HG03097 (cell line): ENCODE measurements around the gene RPL18A.
"Not testable (repeated sequence)": the region's sequence is repeated elsewhere in the genome, so short reads cannot be mapped to it uniquely, and the experiment has no call there.

ENCODE experiments used
- ATAC-seq: cut with Tn5 transposase; IDR thresholded peaks from one replicate; pipeline ENCODE4 v1.9.1; 2021; ENCODE audit not compliant: unreplicated experiment, low FRiP score

The RPL18A gene

DNA sequence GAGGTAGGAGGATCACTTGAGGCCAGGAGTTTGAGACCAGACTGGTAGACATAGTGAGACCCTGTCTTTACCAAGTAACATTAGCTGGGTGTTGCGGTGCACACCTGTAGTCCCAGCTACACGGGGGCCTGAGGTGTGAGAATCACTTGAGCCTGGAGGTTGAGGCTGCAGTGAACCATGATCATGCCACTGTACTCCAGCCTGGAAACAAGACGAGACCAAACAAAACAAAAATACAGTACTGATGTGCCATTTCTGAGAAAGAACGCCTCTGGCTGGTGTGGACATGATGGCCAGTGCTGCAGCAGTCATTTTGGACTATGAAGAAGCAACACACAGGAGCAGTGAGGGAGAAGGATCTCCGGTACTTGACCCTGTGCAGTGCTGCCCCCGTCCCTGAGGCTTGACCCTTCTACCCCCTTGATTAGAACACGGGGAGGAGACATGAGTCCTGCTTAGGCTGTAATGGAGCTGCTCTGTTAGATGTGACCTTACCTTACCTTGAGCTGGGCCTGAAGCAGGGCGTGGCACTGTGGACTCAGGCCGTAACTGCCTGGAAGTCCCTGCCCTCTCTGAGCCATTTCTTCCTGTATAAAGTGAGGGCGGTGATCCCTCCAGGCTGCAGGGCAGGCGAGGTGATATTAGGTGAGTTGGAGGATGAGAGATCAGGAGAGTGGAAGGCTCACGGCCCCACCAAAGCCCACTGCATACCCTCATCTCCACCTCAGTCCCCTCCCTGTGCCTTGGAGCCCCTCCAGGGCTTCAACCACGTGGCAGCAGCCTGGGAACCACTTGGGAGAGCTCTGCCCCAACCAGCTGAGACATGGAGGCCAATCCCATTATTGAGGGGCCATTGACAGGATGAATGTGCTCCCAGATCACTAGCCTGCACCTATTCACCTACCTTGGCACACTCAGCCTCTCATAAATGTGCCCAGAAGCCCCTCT lies 5.9 kb downstream of the RPL18A start:
- ATAC-seq, result no peak

DNA sequence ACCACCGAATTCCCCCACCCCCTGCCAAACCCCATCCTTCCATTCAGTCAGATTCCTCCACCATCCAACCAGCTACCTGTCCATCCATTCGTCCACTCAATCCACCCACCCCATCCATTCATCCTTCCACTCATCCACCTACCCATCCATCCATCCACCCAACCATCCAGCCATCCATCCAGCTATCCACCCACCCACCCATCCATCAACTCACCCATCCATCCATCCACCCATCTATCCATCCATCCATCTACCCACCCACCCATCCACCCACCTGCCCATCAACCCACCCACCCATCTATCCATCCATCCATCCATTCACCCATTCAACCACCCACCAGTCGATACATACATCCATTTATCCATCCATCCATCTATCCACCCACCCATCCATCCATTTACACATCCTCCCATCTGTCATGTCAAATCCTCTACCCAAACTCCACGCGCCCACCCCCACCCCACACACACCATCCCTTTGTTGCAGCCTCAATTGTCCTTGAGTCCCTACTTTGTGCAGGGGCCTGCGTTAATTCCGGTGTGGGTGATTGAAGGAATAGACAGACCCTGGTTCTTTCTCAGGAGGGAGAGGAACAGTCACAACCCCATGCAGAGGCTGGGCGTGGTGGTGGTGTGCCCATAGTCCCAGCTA lies 6.7 kb downstream of the RPL18A start:
- ATAC-seq, result no peak

DNA sequence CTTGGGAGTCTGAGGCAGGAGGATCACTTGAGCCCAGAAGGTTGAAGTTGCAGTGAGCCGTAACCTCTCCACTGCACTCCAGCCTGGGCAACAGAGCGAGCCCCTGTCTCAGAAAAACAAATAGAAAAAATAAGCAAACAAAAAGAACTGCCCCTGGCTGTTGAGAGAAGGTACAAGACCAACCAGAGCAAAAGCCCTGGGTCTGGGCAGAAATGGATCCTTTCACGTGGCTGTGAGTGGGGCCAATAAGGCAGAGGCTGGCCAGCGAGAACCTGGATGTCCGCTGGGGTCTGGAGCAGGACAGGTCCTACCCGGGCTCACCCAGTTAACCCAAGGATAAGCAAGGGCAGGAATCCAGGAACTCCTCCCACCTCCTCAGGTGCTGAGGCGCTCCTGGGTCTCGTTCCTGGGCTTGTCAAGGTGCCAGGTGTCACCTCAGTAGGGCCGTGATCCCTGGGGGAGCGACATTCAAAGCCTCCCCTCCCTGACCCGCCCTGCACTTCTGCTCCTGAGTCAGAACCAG lies 7.3 kb downstream of the RPL18A start:
- no peak for ATAC-seq

DNA sequence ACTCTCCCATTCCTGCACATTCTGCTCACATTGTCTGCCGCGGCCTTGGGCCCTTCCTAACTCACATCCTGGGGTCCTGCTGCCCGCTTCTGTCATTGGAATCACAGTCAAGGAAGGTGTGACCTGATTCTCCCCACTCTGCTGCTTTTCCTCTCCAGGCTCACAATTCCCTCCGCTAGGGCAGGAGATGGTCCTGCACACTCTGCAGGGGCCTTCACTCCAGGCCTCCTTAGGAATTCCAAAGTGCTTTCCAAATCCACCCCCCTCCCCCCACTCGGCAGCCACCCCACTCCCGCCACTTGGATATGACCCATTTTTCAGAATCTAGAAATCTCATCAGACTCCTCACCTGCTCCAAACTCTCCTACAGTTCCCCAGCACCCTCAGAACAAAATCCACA lies 9.0 kb downstream of the RPL18A start:
- no peak for ATAC-seq

DNA sequence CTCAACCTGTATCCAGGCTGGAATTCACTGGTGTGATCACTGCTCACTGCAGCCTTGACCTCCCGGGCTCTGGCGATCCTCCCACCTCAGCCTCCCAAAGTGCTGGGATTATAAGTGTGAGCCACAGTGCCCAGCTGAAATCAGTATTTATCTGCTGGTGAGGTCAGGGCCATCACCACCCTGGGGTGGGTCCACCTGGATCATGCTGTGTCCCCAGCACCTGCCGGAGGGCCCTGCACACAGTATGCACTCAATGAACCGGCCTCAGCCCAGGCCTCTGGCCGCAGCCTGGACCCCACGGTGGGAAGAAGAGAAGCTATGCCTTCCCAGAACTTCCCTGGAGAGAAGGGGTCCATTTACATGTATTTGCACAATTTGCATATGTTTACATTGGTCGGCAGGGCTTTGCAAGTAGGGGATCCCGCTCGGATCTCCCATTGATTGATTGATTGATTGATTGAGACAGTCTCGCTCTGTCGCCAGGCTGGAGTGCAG lies 9.5 kb downstream of the RPL18A start:
- ATAC-seq, result no peak

- ATAC-seq, result no peak
Measured at GRCh38 chr19:17871032-17871877, 11.5 kb downstream of the RPL18A start.

GRCh38 chr19:17871878-17872250 lies 12.2 kb downstream of the RPL18A start, which contains the start of gene SLC5A5:
Gene SLC5A5 (plus strand): TSS chr19:17871945. CDS start chr19:17872320, 375 bp downstream.
- ATAC-seq, result no peak

DNA sequence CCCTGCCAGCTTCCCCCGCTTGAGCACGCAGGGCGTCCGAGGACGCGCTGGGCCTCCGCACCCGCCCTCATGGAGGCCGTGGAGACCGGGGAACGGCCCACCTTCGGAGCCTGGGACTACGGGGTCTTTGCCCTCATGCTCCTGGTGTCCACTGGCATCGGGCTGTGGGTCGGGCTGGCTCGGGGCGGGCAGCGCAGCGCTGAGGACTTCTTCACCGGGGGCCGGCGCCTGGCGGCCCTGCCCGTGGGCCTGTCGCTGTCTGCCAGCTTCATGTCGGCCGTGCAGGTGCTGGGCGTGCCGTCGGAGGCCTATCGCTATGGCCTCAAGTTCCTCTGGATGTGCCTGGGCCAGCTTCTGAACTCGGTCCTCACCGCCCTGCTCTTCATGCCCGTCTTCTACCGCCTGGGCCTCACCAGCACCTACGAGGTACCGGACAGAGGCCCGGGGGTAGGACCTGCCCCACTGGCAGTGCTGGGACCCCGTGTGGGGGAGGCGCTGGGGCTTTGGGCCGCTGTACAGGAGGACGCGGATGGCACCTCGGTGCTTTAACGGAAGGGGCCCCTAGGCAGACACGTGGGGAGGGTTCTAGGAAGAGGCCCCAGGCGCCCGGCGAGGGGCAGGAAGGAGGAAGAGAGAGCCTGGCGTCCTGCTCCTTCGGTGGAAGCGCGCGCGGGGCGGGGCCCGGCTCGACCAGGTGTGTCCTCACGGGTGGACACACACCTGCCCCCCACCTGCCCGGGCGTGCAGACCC lies 12.7 kb downstream of the RPL18A start:
- no peak for ATAC-seq

- ATAC-seq, result no peak
Measured at GRCh38 chr19:17873786-17874757, 14.4 kb downstream of the RPL18A start.

GRCh38 chr19:17874758-17875135 lies 15.0 kb downstream of the RPL18A start:
- ATAC-seq, result no peak

GRCh38 chr19:17877696-17878095 lies 18.0 kb downstream of the RPL18A start:
- ATAC-seq, result no peak

GRCh38 chr19:17879466-17879865 lies 19.8 kb downstream of the RPL18A start:
- ATAC-seq, result no peak

DNA sequence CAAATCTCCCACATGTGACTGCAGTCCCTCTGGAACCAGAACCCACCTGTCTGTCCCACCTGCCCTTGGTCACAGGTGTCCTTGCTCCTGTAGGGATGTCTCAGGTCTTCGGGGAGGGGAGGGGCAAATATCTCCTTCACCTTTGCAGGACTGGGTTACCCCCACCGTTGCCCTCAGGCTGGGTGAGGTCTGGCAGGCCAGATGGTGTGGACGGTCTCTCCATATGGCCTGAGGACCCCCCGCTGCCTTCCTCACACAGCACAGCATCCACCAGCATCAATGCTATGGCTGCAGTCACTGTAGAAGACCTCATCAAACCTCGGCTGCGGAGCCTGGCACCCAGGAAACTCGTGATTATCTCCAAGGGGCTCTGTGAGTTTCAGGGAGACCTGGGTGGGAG lies 22.0 kb downstream of the RPL18A start:
- ATAC-seq, result no peak

GRCh38 chr19:17883627-17884410 lies 24.1 kb downstream of the RPL18A start:
- no peak for ATAC-seq

DNA sequence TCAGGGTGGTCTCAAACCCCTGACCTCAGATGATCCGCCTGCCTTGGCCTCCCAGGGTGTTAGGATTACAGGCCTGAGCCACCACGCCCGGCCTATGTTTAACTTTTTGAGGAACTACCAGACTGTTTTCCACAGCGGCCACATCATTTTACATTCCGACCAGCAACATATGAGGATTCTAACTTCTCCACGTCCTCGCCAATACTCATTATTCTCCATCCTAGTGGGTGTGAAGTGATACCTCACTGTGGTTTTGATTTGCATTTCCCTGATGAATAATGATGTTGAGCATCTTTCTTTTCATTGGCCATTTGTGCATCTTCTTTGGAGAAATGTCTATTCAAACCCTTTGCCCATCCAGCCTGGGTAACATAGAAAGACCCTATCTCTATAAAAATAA lies 26.8 kb downstream of the RPL18A start:
- ATAC-seq, result no peak

DNA sequence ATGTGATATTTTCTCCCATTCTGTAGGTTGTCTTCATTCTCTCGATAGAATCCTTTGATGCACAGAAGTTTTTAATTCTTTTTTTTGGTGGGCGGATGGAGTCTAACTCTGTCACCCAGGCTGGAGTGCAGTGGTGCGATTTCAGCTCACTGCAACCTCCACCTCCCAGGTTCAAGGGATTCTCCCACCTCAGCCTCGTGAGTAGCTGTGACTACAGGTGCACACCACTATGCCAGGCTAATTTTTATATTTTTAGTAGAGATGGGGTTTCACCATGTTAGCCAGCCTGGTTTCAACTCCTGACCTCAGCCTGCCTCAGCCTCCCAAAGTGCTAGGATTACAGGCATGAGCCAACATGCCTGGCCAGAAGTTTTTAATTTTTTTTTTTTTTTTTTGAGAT lies 27.5 kb downstream of the RPL18A start:
- ATAC-seq, result not testable (repeated sequence)

- no peak for ATAC-seq
Measured at GRCh38 chr19:17888260-17888659, 28.6 kb downstream of the RPL18A start.

GRCh38 chr19:17889609-17890214 lies 30.0 kb downstream of the RPL18A start:
- no peak for ATAC-seq
